NCI-H2196 treated with DMSO at 0.1 percent for 48 hours (cell line): ENCODE data around the gene RIPPLY2.
"Not testable (repeated sequence)": the region's sequence is repeated elsewhere in the genome, so short reads cannot be mapped to it uniquely, and the experiment has no call there.

Experiments used
- DNase-seq: peaks from one replicate; lab custom pipeline; 2025; ENCODE audit not compliant: unreplicated experiment; lab: John Stamatoyannopoulos, UW

The RIPPLY2 gene, protein sequence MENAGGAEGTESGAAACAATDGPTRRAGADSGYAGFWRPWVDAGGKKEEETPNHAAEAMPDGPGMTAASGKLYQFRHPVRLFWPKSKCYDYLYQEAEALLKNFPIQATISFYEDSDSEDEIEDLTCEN

DNA sequence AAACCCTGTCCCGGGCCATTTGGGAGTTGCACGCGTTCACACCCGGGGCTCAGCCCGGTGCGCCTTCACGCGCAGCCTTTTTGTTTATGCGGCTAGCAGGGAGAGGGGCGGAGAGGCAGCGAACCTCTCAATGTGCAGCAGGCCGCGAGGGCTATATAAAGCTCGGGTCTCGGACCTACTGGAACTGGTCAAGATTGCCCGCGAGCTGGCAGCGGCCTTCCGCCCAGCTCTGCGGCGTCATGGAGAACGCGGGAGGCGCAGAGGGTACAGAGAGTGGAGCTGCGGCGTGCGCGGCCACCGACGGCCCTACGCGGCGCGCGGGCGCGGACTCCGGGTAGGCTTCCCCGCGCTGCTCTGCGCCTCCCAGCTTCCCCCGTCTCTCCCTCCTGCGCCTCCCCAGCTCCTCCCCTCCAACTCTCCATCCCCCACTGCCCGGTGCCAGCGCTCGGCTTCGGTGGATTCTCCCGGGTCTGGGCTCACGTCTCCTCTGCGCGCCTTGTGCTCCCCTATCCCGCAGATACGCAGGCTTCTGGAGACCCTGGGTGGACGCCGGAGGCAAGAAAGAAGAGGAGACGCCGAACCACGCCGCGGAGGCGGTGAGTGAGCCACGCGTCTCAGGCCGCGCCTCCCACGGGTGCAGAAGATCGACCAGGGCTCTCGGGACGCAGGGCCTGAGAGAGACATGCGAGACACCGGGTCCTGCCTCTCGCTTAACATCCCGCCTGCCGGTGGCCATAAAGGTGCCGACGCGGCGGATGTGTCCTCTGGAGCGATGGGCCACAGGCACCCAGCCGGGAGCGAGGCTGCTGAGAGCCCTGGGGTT is at the start of gene RIPPLY2:
Gene RIPPLY2 (plus strand): TSS at position 183 of the 823 bp plus-strand sequence. CDS start 57 bp downstream, at position 240.
- DNase-seq = peak; percentile 65

DNA sequence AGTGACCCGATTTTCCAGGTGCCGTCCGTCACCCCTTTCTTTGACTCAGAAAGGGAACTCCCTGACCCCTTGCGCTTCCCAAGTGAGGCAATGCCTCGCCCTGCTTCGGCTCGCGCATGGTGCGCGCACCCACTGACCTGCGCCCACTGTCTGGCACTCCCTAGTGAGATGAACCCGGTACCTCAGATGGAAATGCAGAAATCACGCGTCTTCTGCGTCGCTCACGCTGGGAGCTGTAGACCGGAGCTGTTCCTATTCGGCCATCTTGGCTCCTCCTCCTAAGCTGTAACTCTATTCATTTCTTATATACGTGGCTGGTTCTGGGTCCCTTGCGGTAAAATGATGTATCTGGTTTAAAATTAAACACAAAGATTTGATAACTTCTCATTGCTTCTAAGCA is 49.7 kb upstream of the RIPPLY2 start:
- DNase-seq = not testable (repeated sequence)

DNA sequence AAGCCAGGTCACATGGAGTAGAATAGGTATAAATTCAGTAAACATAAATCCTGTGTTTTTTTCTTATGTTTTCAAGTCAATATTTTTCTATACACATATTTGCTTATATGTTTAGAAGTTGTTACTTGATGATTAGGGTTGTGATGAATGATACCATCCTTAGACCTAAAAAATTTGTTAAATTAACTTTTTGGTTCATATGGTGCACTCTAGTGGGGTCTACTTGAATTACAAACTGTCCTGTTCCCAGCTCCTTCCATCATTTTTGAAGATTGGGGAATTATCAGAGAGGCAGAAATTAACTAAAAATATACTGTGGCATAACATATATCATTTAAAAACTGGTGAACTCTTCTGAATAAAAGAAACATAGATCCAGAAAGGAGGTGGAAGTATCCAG is 48.3 kb upstream of the RIPPLY2 start:
- no peak for DNase-seq

DNA sequence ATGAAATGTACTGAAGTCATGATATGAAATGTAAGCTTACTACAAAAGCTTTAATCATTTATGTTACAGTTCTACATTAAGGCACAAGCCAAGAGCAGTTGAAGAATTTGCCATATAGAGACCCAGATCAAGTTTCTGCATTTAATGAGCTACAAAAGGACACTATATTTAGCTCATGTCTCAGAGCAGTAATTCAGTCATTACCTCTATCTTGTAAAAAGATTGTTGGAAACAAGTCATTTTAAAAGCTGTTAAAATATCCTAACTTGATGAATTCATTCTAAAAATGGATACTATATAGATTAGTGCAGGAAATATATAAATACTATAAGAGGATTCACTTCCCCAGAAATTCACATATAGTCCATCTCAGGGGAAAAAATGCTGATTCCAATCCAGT is 45.2 kb upstream of the RIPPLY2 start:
- DNase-seq = no peak

DNA sequence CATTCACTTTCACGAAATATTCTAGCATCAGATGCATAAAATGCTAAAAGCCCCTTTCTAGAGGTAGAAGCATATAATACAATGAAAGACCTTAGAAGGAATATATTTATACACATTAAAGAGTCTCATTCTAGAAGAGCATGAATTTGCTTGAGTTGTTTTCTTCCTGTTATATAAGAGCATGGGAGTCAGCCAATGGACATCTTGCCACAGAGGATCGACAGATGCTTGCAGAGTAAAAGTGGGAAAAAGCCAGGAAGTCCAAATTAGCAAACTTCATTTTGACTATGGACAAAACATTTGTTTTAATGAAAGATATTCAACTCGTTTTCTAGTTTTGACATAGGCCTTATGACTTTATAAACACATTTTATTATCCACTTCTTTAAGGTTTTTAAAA is 44.2 kb upstream of the RIPPLY2 start:
- no peak for DNase-seq

DNA sequence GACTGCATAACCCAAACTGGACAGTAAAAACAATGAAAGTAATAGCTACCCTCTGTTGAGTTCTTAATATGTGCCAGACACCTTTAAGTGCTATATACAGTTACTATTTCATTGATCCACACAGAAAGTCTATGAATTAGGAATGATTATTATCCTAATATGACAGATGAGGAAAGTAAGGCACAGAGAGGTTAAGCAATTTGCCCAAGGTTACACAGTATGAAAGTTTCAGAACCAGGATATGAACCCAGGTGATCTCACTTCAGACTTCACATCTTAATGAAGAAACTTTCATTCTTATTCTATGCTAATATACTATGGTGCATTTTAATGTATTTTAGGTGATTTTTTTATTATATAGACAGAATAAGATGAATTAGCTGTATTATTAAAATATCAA is 40.6 kb upstream of the RIPPLY2 start:
- DNase-seq = no peak

DNA sequence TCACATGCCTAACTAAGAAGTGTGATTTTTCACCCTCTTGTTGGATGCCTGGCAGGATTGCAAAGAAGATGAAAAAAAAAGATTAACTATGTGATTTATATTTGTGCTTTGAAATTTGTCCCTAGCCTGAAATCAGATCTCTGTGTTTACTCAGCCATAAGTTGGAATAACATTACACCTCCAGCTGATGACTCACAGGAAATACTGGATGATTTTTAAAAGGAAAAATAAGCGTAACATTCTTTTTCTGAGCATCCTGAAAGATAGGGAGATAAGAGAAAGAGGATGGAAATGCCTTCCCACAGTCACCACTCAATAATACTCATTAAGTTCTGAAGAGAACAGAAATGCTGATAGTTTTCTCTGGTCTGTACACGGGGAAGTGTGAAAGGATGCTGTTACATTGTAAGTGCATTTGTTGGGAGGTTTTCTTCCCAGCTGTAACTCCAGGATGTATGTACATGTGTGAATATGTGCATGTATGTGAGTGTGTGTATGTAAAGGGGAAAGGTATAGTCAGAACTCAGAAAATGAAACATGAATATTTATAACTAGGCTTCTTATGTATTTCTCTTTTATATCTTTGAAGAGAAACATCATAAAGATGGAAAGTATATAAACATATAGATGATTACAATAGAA is 37.4 kb upstream of the RIPPLY2 start:
- DNase-seq = no peak

GRCh38 chr6:83822629-83823169 is 30.5 kb upstream of the RIPPLY2 start:
- DNase-seq = no peak

GRCh38 chr6:83824388-83824801 is 28.8 kb upstream of the RIPPLY2 start:
- no peak for DNase-seq

GRCh38 chr6:83824831-83825230 is 28.3 kb upstream of the RIPPLY2 start:
- no peak for DNase-seq

DNA sequence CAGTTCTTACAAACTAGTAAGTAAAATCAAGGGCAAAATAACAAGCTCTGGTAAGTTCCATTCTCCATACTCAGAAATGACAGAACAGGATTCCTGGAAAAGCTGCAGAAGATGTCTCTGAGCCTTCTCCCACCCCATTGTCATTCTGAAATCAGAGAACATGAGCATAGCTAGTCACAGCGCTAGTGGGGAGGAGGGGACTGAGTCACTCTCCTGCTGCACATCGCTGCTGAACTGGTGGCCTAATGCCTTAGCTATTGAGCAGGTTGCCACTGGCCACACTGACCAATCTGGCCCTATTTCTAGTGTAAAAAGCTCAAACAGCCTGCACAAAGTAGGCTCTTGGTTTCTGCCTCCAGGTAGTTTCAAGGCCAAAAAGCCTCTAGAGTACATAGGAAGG is 26.1 kb upstream of the RIPPLY2 start:
- no peak for DNase-seq

- DNase-seq = no peak
Observed at GRCh38 chr6:83838727-83839126, 14.4 kb upstream of the RIPPLY2 start.

DNA sequence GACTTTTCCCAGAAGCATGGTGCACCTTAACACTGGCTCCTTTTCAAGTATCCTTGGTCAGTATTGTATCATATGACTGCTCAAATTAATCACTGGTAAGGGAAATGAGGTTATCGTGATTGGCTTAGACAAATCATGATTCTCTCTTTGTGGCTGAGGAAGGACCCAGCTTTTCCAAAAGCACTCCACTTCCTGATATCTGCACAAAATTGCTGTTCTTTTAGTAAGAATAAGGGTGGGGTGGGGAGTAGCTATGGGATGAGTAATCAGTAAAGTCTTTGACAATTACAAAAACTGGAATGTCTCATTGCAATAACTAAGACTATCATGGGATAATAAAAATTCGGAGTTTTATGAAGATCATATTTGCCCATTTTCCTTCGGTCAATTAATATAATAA is 9.0 kb upstream of the RIPPLY2 start:
- DNase-seq = no peak

DNA sequence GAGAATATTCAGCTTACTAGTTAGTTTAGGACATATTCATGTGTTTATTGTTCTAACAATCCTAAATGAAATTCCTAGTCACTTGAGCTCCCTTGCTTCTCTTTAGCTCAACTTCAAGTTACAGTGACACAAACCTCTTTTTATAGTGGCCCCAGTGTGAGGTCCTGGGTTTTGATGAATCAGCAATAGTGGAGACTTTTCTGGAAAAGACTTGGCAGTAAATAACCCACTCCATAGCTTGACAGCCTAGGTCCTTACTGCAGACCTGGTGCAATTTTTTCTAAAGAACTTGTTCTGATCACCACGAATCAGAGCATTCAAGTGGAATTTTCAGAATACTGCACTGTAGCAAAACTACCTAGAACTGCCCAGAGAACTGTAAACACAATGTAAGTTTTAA is 6.9 kb upstream of the RIPPLY2 start:
- DNase-seq = no peak

DNA sequence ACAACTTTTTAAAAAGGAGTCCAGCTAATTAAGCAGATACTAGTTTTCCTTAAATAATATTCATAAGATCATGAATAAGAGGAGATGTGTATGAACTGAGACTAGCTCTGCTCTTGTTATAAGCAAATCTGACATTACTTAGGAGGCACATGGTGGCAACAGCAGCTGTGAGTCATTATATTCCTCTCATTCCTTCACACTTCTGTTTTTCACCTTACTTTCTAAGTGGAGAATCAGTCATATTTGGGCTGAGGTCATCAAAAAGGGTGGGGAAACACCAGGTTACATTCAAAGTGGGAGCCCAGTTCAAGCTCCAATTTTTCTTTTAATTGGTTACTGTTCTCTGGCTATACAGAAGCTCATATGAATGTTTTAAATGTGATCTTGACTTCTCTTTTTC is 6.0 kb upstream of the RIPPLY2 start:
- no peak for DNase-seq

DNA sequence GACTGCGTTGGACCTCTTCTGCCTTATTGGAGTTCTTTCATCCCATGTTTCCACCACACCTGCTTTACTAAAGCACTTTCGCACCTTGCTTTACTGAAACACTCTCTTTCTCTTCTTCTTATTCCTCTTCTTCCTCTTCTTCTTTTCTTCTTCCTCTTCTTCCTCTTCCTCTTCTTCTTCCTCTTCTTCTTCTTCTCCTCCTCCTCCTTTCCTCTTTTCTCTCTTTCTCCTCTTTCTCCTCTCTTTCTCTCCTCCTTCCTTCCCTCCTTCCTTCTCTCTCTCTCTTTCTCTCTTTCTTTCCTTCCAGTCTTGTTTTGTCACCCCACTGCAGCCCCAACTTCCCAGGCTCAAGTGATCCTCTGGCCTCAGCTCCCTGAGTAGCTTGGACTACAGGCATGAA is 4.0 kb upstream of the RIPPLY2 start:
- DNase-seq = no peak

DNA sequence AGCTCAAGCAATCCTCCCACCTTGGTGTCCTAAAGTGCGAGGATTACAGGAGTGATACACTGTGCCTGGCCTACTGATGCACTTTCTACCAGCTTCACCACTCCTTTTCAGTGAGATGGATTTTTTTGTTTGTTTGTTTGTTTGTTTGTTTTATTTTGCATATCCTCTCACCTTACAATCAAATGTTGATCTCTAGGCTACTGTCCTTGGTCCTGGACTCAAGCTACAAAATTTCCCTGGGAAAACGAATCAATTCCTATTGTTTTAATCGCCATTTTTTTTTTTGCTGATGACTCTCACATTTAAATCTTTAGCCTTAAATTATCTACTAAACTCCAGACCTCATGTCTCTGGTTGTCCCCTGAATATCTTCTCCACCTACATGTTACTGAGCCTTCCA is 3.5 kb upstream of the RIPPLY2 start:
- no peak for DNase-seq

DNA sequence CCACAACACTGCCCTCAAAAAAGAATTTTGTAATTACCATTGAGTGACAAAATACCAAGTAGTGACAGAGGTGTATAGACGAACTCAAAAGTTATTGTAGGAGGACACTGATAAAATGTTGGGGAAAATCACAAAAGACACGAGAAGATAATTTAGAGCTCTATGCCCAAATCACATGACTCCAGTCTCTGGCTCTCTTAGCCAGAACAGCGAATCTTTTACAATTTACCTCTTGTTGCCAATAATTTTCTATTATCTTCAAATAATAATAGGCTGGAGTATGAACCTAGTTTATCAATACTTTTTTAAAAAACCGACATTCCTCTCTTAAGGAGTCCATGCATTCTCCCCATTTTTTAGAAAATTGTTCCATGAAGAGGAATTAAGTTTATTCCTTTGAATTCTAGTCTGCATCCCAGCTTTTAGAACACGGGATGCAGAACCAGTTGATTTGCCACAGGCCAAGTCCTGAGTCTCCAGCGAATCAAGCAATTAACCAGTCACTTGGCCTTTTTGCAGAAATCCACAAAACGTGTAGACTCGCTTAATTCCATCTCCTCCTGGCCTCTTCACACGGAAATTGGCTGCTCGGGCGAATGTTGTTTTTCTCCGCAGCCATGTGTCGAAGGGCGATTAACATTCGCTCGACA is 507 bp upstream of the RIPPLY2 start:
- no peak for DNase-seq

GRCh38 chr6:83854001-83854501 is 891 bp downstream of the RIPPLY2 start:
- DNase-seq = peak; percentile 14

GRCh38 chr6:83854766-83855165 is 1.6 kb downstream of the RIPPLY2 start:
- DNase-seq = no peak
